Lower leg skin (tissue), 3 donors: ENCODE results near the gene EPSTI1.

Source experiments
- CTCF ChIP-seq, 3 donors: fragments of 450-650 bp; IDR thresholded peaks; one replicate each; pipeline ENCODE4 v1.5.1; 2016; ENCODE audit warnings: antibody characterized with exemption in 3 of 3, mild to moderate bottlenecking in 3 of 3, moderate library complexity in 2 of 3
- POLR2A ChIP-seq, 2 donors: fragments of 450-650 bp; IDR thresholded peaks; one replicate each; pipeline ENCODE4 v1.6.1; 2016 to 2017; ENCODE audit warnings: antibody characterized with exemption in 2 of 2, mild to moderate bottlenecking in 1 of 2, moderate library complexity in 1 of 2

DNA sequence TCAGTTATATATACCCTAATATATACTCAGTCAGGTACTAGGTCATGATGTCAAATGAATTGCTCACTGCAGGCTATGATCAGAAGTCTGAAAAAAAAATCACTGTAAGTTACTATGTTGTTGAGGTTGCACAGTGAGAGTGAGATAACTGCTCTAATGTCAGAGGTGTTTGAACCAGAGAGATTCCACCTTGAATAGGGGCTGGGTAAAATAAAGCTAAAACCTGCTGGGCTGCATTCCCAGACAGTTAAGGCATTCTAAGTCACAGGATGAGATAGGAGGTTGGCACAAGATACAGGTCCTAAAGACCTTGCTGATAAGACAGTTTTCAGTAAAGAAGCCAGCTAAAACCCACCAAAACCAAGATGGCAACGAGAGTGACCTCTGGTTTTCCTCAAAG is 10.2 kb downstream of the EPSTI1 start:
- TF ChIP-seq POLR2A (IDR thresholded peaks at IDR 0.05) (no peak), CTCF (IDR thresholded peaks at IDR 0.05) (no peak)
